ENCODE results near the gene ABCE1. TPM values are rescaled to one million over a fixed set of nuclear protein-coding genes. Genes with fewer than 3 reads are reported as not detected.

ABCE1 gene
- total and polyA plus RNA-seq, 2 donors (not counting 1 experiment from before 2014, with no cell fraction given) = 31.3 to 46.2 TPM

DNA sequence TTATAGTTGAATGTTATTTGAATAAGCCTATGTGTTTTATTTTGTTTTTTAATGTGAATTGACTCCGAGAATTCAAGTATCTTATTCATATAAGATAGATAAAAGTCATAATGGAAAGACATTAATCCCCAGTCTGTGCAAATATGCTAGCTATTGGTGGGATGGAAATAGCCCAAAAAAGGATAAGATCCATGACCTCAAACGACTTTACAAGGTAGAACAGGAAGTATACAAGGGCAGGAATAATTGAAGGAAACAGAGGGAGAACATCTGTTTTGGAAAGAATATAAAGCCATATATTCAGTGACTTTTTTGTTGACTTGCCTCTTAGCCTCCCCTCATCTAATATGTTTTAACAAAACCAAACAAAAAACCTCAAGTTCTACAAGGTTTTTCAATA lies 9.0 kb downstream of the ABCE1 start:
- Histone ChIP-seq H3K27ac (ENCODE audit: low read length in 2 of 2) (no peak overlapping the region), H3K4me1 (ENCODE audit: control insufficient read depth in 2 of 2, insufficient read depth in 2 of 2, low read length in 2 of 2) (peaks cover 7 to 14% of the 10 kb centered on the region in 2 donors), H3K9me3 (ENCODE audit: control extremely low read depth in 1 of 3, control insufficient read depth in 2 of 3, insufficient read depth in 1 of 3, low read length in 2 of 3) (no peaks in the 10 kb centered on the region), H3K36me3 (replicated peaks in 1 of 2; ENCODE audit: control extremely low read depth in 1 of 2, control insufficient read depth in 1 of 2, extremely low read depth in 1 of 2, insufficient read depth in 2 of 2, low read length in 1 of 2) (peaks cover 8 to 56% of the 10 kb centered on the region in 2 experiments), H2AFZ (ENCODE audit: insufficient read depth, low read depth, low read length, poor library complexity, severe bottlenecking) (no peak overlapping the region), H3K79me2 (ENCODE audit: control insufficient read depth, insufficient read depth, low read length) (peaks cover 25% of the 10 kb centered on the region), H4K20me1 (ENCODE audit: control insufficient read depth, insufficient read depth, low read length, poor library complexity, severe bottlenecking) (peaks cover 7% of the 10 kb centered on the region), H3K9ac (ENCODE audit: low read length) (no peak overlapping the region), H3K27me3 (replicated peaks in 1 of 4; ENCODE audit: control extremely low read depth in 1 of 4, control insufficient read depth in 3 of 4, insufficient read depth in 4 of 4, low read length in 3 of 4) (no peaks in the 10 kb centered on the region), H3K4me2 (replicated peaks; ENCODE audit: low read depth, low read length, poor library complexity, severe bottlenecking) (no peak overlapping the region), H3K4me3 (ENCODE audit: control extremely low read depth in 1 of 5, extremely low read depth in 1 of 5, insufficient read depth in 1 of 5, low read depth in 2 of 5, low read length in 4 of 5) (no peak overlapping the region)
- ChIA-PET CTCF (no interaction called here), POLR2A (no interaction called here)
- intact Hi-C loops (cut with micrococcal nuclease) = no loop called here
- DNase-seq = no peak
- no peak for ATAC-seq (ENCODE audit: low read depth)
- Mint-ChIP-seq H3K4me3 (no peak overlapping the region), H3K4me1 (peaks cover 10% of the 10 kb centered on the region), H3K27ac (no peak overlapping the region), H3K9me3 (ENCODE audit: insufficient read depth) (no peaks in the 10 kb centered on the region), H3K27me3 (no peaks in the 10 kb centered on the region)
- no peak for TF ChIP-seq EZH2 (IDR thresholded peaks at IDR 0.05; ENCODE audit: borderline replicate concordance, insufficient read depth, low read depth, low read length, poor library complexity, severe bottlenecking)
- 33% methylated on average over 1 of the region's 2 CpGs for WGBS (ENCODE audit: insufficient coverage)

DNA sequence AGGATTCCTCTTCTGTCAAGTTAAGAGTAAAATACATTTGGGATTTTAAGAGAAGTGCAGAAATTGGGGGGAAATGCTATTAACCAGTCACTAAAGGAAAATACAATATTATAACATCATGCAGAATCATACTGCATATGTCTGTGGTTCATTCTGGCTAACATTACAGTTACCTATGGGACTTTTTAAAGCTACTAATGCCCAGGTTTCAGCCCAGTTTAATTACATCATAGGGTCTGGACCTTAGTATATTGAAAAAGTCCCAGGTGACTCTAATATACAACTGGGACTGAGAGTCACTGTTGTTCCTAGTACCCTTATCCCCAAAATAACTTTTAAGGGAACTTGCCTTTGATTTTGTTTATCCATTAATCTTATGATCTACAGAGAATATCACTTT lies 10.0 kb downstream of the ABCE1 start:
- H2AFZ ChIP-seq (ENCODE audit: insufficient read depth, low read depth, low read length, poor library complexity, severe bottlenecking) = no peak overlapping the region
- H3K9me3 ChIP-seq (ENCODE audit: control extremely low read depth in 1 of 3, control insufficient read depth in 2 of 3, insufficient read depth in 1 of 3, low read length in 2 of 3) = no peaks in the 10 kb centered on the region
- H3K36me3 ChIP-seq (replicated peaks in 1 of 2; ENCODE audit: control extremely low read depth in 1 of 2, control insufficient read depth in 1 of 2, extremely low read depth in 1 of 2, insufficient read depth in 2 of 2, low read length in 1 of 2) = peaks cover 9 to 67% of the 10 kb centered on the region in 2 experiments
- H3K4me2 ChIP-seq (replicated peaks; ENCODE audit: low read depth, low read length, poor library complexity, severe bottlenecking) = no peak overlapping the region
- no peak for DNase-seq
- Mint-ChIP-seq H3K27me3 (no peaks in the 10 kb centered on the region), H3K4me1 (peaks cover 10% of the 10 kb centered on the region), H3K4me3 (no peak overlapping the region), H3K27ac (no peak overlapping the region), H3K9me3 (ENCODE audit: insufficient read depth) (no peaks in the 10 kb centered on the region)
- H3K79me2 ChIP-seq (ENCODE audit: control insufficient read depth, insufficient read depth, low read length) = peaks cover 15% of the 10 kb centered on the region
- H3K27me3 ChIP-seq (replicated peaks in 1 of 4; ENCODE audit: control extremely low read depth in 1 of 4, control insufficient read depth in 3 of 4, insufficient read depth in 4 of 4, low read length in 3 of 4) = no peaks in the 10 kb centered on the region
- no peak for ATAC-seq (ENCODE audit: low read depth)
- no peak overlapping the region for H3K9ac ChIP-seq (ENCODE audit: low read length)
- TF ChIP-seq, protein P1, sequence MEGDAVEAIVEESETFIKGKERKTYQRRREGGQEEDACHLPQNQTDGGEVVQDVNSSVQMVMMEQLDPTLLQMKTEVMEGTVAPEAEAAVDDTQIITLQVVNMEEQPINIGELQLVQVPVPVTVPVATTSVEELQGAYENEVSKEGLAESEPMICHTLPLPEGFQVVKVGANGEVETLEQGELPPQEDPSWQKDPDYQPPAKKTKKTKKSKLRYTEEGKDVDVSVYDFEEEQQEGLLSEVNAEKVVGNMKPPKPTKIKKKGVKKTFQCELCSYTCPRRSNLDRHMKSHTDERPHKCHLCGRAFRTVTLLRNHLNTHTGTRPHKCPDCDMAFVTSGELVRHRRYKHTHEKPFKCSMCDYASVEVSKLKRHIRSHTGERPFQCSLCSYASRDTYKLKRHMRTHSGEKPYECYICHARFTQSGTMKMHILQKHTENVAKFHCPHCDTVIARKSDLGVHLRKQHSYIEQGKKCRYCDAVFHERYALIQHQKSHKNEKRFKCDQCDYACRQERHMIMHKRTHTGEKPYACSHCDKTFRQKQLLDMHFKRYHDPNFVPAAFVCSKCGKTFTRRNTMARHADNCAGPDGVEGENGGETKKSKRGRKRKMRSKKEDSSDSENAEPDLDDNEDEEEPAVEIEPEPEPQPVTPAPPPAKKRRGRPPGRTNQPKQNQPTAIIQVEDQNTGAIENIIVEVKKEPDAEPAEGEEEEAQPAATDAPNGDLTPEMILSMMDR (IDR thresholded peaks at IDR 0.05) = no peak
- TF ChIP-seq EZH2 (IDR thresholded peaks at IDR 0.05; ENCODE audit: borderline replicate concordance, insufficient read depth, low read depth, low read length, poor library complexity, severe bottlenecking) = no peak
- intact Hi-C loops (cut with micrococcal nuclease) = loop anchor here (2.0 kb wide), 1 partner anchor 17 kb away; no protein-coding TSS in a partner anchor
- no peak overlapping the region for H3K4me3 ChIP-seq (ENCODE audit: control extremely low read depth in 1 of 5, extremely low read depth in 1 of 5, insufficient read depth in 1 of 5, low read depth in 2 of 5, low read length in 4 of 5)
- no peak overlapping the region for H3K27ac ChIP-seq (ENCODE audit: low read length in 2 of 2)
- ChIA-PET POLR2A (no interaction called here), CTCF (no interaction called here)
- peaks cover 4 to 6% of the 10 kb centered on the region in 2 donors for H3K4me1 ChIP-seq (ENCODE audit: control insufficient read depth in 2 of 2, insufficient read depth in 2 of 2, low read length in 2 of 2)
- peaks cover 7% of the 10 kb centered on the region for H4K20me1 ChIP-seq (ENCODE audit: control insufficient read depth, insufficient read depth, low read length, poor library complexity, severe bottlenecking)

Measured in B cell (primary cell).